ENCODE measurements around the gene ITCH.
"Not testable (repeated sequence)": the region's sequence is repeated elsewhere in the genome, so short reads cannot be mapped to it uniquely, and the experiment has no call there.

ITCH gene

DNA sequence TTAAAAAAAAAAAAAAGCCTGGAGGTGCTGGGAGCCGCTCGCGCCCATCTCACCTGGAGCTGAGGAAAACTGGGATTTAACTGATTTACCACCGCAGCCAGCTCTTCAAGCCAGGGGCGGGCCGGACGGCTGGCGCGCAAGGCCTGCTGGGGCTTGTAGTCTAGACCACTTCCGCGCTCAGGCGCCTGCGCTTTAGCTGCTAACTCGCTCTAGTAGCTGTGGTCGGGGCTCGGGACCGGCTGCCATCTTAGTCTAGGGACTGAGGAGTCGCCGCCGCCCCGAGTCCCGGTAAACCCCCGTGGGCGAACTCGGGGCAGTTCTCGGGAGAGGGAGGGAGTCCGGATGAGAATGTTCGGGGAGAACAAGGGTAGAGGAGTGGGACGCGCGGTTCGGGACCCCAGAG lies at the start of gene ITCH:
TSS of gene ITCH (plus strand) at position 212 of the 403 bp plus-strand sequence. CDS start 30,539 bp downstream, outside the sequence.
- DNase-seq: peak; percentile 93

DNA sequence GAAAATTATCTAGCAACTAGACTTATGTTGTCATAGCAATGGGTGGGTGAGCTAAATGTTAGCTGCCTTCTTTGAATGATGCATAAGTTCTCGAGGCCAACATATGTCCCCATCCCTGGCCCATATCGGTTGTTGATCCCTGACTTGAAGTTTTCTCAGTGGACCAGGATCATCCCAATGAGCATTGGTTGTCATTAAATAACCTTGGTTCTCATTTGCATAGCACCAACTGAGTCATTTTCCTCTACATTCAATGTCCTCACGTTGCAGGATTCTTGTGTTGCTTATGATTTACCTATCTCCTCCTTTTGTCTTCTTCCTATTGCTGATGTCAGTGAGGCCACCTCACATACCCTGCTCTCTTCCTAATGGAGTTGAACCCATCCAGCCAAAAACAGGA lies 47.8 kb upstream of the ITCH start:
- no peak for DNase-seq

DNA sequence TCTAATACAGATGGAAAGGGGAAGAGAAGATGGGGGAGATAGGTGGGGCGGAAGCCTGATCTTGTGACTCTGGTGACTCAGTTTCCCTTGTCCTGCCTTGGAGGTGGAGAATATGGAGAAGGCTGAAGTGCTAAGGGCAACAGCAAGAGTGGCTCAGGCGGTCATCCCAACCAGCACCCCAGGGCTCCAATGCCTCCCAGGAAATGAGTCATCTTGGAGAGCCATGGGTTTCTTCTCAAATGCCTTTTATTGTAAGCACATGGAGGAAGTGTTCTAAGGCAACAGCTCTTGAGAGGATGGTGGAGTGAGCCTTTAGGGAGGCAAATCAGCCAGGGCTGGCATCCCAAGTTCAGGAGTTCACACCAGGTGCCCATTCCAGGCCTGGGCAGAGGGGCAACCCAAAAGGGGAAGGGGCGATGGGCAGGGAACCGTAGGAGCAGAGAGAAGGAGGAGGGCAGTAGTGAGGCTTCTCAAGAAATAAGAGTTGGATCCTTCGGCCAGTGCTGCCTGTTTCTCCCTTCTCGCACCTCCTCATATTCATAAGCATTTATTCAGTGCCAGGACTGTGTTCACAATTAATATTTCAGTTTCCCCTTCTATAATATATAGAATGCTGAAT lies 46.8 kb upstream of the ITCH start:
- no peak for DNase-seq

DNA sequence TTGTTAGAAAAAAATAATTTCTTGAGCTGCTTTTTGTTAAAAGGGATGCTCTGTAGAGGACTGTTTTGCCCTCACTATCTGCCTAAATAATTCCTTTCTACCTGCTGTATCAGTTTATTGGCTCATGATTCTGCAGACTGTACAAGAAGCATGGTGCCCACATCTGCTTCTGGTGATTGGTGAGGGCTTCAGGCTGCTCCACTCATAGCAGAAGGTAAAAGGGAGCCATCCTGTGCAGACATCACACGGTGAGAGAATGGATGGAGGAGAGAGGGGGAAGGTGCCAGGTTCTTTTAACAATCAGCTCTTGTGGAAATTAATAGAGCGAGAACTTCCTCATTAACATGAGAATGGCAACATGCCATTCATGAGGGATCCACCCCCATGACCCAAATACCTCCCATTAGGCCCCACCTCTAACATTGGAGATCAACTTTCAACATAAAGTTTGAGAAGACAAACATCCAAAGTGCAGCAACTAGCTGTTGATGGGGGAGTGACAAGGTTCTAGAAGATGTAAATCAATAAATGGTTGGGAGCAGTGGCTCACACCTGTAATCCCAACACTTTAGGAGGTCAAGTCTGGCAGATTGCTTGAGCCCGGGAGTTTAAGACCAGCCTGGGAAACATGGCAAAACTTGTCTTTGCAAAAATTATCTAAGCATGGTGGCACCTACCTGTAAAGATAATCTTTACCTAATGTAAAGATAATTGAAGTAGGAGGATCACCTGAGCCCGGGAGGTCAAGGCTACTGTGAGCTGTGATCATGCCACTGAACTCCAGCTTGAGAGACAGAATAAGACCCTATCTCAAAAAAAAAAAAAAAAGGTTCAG lies 44.2 kb upstream of the ITCH start:
- no peak for DNase-seq

DNA sequence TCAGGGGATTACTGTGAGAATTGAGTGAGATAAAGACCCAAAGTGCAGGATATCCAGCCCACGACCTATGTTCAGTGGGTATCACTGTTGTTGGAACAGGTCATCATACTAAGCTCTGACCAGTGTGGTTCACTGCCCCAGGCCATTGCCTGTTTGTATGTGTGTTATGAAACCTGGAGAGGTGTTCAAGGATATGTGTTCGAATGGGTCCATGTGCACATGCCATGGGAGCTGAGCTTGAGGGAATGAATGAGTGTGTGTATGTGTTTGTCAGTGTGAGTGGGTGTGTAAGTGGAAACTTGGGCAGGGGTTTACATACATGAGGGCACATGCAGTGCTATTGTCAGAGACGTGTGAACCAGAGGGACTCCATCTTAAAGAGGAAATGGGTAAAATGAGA lies 42.2 kb upstream of the ITCH start:
- no peak for DNase-seq

DNA sequence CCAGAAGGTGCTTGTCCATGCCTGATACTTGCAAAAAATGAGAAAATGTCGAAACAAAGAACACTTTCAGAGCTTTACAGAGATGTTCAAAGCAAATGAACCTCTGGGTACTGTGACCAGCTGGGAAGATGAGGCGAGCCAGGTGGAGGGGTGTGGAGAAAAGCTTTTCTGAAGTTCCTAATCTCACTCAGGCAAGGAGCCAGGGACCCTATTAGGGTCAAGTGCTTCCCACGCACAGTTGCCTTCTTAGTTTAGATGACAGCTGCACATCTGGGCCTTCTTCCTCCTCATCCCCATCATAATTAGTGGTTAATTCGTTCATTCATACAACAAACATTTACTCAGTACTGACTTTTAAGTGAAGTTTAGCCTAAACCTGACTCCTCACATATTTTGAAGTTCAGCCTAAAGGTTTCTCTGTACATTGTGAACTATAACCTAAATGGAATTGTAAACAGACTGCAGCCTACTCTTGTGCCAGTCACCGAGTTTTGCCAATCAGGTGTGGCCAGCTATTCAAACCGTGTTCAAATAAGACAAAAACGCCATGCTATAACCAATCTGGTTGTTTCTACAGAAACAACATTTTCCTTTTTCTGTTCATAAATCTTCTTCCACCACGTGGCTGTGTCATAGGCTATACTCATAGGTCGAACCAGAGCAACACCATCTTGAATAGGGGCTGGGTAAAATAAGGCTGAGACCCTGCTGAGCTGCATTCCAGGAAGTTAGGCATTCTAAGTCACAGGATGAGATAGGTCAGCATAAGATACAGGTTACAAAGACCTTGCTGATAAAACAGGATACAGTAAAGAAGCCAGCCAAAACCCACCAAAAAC lies 40.6 kb upstream of the ITCH start:
- DNase-seq: peak; percentile 66

DNA sequence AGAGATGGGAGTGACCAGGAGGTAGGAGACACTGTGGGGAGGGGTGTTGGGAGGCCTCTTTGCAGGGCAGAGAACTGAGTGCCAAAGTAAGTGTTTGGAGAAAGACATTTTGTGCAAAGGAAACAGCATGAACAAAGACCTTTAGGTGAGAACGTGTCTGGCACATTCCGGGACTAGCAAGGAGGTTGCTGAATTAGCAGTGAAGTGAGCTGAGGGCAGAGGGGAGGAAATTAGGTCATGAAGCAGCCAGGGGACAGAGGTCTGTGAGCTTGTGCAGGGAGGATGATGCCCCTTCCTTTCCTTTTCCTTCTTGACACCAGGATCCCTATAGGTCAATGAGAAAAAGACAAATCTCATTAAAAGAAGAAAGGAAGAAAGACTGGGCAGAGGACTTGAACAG lies 38.5 kb upstream of the ITCH start:
- no peak for DNase-seq

DNA sequence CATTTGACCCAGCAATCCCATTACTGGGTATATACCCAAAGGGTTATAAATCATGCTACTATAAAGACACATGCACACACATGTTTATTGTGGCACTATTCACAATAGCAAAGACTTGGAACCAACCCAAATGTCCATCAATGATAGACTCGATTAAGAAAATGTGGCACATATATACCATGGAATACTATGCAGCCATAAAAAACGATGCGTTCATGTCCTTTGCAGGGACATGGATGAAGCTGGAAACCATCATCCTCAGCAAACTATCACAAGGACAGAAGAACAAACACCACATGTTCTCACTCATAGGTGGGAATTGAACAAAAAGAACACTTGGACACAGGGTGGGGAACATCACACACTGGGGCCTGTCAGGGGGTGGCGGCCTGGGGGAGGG lies 34.9 kb upstream of the ITCH start:
- DNase-seq: not testable (repeated sequence)

DNA sequence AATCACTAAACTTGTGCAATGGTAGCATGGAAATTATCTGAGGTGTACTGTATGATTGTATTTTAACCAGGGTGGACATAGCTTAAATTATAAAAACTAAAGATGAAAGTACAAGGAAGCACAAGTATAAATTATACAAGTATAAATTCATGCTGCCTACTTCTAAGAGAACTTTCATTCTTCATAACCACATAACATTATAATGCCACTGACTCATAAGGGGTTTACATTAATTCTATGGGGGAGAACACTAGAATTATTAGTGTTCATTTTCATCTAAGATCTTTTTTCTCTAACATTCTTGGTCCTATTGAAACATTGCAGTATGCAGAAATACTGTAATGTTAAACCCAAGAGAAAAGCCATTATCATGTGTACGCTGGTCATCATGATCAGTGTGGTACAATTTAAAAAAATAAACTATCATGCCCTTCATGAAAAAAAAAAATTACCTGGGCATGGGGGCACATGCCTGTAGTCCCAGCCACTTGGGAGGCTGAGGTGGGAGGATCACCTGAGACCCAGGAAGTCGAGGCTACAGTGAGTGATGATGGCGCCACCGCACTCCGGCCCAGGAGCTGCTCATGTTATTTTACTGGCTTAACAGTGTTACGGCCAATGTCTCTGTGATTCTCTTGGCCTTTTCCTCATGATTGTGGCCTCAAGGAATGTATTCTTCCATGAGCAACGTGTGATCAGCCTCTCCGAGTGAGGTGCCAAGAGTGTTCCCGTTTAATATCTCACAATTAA lies 34.0 kb upstream of the ITCH start:
- DNase-seq: no peak

DNA sequence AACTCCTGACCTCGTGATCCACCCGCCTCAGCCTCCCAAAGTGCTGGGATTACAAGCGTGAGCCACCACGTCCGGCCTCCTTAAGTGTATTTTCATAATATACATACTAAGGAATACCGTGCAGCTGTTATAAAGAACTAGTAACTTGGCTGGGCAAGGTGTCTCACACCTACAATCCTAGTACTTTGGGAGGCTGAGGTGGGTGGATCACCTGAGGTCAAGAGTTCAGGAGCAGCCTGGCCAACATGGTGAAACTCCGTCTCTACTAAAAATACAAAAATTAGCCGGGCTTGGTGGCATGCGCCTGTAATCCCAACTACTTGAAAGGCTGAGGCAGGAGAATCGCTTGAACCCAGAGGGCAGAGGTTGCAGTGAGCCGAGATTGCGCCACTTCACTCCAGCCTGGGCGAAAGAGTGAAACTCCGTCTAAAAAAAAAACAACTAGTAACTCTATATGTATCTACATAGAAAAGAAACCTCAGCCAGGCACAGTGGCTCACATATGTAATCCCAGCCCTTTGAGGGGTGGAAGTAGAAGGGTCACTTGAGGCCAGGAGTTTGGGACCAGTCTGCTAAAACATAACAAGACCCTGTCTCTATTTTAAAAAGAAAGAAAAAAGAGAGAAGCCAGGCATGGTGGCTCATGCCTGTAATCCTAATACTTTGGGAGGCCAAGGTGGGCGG lies 32.1 kb upstream of the ITCH start:
- not testable (repeated sequence) for DNase-seq

DNA sequence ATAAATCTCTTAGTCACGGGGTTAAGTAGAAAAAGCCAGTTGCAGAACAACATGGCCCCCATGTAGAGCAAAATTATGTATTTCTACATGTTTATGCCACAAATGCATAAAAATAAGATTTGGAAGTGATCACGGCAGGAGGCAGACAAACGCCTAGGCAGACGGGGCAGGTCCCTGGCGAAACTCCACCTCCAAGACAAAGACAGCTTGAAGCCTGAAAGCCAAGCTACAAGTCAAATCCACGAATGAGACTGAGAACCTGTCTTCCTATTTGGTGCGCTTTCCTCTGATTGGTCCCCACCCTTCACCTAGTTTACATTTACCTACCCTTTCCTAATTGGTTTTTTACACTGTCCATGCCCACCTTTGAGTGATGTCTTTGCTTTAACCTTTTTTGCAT lies 31.2 kb upstream of the ITCH start:
- no peak for DNase-seq

DNA sequence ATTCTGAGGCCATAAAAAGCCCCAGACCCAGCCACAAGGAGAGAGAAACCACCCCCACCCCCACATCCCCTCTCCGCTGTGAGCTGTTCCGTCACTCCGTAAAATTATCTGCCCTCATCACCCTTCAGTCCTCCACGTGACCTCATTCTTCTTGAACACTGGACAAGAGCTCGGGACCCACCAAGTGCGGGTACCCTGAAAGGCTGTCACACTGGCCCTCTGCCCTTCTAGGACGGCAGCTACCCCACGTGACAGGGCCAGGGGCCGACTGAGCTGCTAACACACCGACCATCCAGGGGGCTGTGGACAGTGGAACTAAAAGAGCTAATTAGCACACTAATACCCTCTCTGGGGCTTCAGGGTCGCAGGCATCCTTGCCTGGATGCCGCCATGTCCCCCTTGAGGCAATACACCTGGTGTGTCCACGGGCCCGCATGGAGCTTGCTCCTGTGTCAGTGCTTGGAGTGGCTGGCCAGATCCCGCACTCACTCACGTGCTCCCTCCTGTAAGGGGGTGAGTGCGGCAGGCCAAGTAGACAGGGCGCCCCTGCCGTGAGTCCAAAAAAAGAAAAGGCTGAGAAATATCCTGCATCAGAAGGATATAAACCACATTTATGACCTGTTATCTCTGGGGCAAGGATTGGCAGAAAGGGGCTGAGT lies 30.7 kb upstream of the ITCH start:
- DNase-seq: no peak

DNA sequence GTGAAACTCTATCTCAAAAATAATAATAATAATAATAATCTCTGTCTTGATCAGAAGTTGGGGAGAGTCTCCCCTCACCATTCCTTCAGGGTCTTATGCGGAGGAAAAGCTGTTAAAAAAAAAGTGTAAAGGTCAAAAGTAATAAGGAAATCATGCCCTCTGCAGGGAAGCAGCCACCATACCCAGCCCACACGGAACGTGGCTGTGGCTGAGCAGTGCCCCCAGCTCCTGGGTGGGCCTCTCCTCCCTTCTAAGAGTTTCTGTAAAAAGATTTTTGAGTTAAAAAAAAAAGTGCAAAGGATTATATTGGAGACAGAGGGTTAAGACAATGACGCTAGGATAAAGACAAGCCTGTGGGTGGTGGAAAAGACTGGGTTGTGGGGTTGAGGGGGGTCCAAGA lies 29.3 kb upstream of the ITCH start:
- no peak for DNase-seq

DNA sequence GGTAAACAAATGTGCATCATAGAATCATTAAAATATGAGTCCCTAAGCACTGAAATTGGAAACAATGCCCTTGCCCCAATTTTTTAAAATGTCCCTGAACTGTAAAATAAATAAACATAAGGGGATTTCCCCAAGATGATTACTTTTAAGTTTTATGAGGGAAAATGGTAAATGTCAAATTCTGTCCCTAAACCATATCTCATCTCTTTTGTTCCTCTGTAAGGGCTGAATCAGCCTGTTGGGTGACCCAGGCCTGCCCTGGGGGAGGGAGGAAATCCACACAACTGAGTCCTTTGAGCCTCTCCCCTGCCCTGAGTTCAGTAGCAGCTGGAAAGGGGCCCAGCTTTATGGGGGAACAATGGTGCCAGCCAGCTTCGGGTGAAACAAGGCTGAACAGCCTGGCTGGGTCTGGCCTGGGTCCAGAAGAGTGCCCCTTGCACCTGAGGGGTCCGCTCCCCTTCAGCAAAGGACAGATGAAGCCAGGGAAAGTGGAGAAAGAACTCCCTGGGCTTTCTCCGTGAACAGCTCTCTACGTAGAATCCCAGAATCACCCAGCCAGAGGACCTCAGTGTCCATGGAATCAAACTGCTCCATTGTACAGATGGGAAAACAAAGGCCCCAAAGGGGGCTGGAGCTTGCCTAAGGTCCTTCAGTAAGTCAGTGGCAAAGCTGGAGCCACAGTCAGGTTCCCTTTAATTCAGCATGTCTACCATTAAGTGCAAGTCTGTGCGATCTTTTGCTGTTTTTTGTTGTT lies 28.2 kb upstream of the ITCH start:
- no peak for DNase-seq

DNA sequence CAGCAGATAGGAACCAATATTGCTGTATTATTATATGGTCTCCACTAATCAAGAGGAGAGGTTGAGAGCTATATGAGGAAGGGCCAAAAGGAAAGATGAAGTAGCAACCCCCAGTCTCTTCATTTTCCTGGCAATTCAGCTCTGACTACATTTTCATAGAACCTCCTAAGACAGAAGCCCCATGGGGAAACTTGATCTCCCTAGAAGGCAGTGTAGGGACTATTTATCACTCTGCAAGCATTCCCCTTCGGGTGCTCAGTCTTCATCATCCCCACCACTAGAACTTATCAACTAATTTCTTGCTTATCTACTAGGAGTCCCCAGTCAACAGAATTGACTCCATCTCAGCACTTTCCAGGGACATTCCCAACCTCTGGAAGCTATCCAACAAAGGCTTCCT lies 25.5 kb upstream of the ITCH start:
- no peak for DNase-seq

DNA sequence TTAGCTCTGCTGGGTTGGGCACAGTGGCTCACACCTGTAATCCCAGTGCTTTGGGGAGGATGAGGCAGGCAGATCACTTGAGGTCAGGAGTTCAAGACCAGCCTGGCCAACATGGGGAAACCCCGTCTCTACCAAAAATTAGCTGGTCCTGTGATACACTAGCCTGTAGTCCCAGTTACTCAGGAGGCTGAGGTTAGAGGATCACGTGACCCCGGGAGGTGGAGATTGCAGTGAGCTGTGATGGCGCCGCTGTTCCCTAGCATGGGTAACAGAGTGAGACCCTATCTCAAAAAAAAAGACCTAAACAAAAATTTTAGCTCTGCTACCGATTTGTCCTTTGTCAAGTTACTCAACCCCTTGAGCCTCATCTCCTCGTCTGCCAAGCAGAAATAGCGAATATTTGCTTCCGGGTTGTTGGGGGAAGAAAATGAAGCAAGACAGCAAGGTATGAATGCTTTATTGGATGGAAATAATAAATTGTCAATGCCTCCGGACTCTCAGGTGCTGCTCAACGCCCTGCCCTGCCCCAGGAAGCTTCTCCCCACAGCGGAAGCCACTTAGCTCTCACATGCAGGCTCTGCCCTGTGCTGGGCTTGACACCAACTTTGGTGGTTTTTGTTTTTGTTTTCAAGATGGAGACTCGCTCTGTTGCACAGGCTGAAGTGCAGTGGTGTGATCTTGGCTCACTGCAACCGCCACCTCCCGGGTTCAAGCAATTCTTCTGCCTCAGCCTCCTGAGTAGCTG lies 24.9 kb upstream of the ITCH start:
- no peak for DNase-seq

DNA sequence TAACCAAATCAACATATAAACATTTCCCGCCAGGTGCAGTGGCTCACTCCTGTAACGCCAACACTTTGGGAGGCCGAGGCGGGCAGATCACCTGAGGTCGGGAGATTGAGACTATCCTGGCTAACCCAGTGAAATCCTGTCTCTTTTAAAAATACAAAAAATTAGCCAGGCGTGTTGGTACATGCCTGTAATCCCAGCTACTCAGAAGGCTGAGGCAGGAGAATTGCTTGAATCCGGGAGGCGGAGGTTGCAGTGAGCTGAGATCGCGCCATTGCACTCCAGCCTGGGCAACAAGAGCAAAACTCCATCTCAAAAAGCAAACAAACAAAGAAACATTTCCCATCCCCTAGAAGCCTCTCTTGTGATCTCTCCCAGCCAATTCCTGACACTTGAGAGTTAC lies 22.3 kb upstream of the ITCH start:
- DNase-seq: peak; percentile 40

DNA sequence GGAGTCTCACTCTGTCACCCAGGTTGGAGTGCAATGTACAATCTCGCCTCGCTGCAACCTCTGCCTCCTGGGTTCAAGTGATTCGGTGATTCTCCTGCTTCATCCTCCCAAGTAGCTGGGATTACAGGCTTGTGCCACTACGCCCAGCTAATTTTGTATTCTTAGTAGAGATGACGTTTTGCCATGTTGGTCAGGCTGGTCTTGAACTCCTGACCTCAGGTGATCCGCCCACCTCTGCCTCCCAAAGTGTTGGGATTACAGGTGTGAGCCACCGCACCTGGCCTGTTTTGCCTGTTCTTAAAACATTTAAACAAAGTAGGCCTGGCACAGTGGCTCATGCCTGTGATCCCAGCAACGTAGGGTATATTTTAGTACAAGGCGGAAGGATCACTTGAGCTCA lies 21.9 kb upstream of the ITCH start:
- DNase-seq: not testable (repeated sequence)

DNA sequence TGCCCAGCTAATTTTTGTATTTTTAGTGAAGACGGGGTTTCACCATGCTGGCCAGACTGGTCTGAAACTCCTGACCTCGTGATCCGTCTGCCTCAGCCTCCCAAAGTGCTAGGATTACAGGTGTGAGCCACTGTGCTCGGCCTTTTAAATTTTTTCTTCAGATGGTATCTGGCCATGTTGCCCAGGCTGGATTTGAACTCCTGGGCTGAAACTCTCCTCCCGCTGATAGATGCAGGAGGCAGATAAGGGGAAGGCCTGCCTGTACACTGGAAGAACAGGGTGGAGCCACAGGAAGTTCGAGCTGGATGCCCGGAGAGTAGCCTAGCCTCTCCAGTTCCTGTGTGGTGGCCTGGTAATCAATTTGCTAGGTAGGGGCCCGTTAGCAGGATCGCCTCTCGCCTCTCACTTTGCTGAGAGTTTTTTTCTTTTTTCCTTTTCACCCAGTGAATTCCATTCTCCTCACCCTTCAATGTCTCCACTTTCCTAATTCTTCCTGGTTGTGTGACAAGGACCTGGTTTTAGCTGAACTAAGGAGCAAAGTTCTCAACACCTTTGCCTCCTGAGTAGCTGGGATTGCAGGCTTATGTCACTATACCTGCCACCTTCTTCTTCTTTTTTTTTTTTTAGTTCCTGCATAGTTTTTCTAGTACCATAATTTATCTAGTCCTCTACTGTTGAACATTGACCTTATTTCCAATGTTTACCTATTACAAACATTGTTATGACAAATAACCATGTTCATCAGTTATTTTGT lies 19.4 kb upstream of the ITCH start:
- no peak for DNase-seq

DNA sequence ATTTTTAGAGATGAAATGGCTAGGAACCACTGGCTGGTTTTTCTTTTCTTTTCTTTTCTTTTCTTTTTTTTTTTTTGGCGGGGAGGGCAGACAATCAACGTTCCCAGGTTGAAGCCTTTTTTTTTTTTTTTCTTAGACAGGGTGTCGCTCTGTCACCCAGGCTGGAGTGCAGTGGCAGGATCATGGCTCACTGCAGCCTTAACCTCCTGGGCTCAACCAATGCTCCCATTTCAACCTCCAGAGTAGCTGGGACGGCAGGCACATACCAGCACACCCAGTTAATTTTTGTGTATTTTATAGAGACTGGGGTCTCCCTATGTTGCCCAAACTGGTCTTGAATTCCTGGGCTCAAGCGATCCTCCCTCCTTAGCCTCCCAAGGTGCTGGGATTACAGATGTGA lies 18.8 kb upstream of the ITCH start:
- DNase-seq: no peak
